Measurements from ENCODE around the gene MRPL2. TPM values are rescaled to one million over a fixed set of nuclear protein-coding genes. Genes with fewer than 3 reads are reported as not detected.

Gene MRPL2
- total and polyA plus RNA-seq, 8 donors, result 19.9 to 65.8 (median 28.7) TPM

DNA sequence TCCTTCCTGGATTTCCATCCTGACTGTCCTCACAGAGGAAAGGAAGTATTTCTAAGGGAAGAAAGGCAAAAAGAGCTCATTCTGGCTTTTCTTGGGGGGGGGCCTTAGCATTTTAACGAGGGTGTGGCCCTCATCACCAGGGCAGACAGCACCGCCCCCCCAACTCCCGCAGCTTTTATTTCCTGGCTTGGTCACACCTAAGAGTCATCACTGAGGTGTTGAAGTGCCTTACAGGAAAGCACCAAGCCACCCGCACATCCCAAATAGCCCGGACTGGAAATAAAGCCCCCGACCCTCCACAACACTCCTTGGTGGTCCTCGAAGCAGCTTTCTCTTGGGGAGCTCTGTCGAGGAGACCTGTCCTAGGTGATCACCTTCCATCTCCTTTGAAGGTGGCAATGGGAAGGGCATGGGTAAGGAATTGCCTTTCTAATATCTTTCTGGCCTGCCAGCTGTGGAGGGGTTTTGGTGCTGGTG lies 18.1 kb upstream of the MRPL2 start:
- Histone ChIP-seq H3K4me3 (peak overlapping the region; percentile 61 to 83 (median 68)), H3K36me3 (no peaks in the 10 kb centered on the region), H3K27ac (no peak overlapping the region), H3K4me1 (no peaks in the 10 kb centered on the region), H3K27me3 (no peaks in the 10 kb centered on the region), H3K9me3 (no peaks in the 10 kb centered on the region)
- DNase-seq (no peak), ATAC-seq (peak in 1 of 4 donors; percentile 19), FAIRE-seq (no peak)
- TF ChIP-seq, protein P1, sequence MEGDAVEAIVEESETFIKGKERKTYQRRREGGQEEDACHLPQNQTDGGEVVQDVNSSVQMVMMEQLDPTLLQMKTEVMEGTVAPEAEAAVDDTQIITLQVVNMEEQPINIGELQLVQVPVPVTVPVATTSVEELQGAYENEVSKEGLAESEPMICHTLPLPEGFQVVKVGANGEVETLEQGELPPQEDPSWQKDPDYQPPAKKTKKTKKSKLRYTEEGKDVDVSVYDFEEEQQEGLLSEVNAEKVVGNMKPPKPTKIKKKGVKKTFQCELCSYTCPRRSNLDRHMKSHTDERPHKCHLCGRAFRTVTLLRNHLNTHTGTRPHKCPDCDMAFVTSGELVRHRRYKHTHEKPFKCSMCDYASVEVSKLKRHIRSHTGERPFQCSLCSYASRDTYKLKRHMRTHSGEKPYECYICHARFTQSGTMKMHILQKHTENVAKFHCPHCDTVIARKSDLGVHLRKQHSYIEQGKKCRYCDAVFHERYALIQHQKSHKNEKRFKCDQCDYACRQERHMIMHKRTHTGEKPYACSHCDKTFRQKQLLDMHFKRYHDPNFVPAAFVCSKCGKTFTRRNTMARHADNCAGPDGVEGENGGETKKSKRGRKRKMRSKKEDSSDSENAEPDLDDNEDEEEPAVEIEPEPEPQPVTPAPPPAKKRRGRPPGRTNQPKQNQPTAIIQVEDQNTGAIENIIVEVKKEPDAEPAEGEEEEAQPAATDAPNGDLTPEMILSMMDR (IDR thresholded peaks at IDR 0.05), result no peak
- intact Hi-C loops (cut with DNase I), result loop anchor here in 1 of 3 donors (10.0 kb wide), 1 partner anchor 57 kb away; no protein-coding TSS in a partner anchor
- WGBS, 2 donors, result 37 to 39% methylated on average over 8 of the region's 8 CpGs

DNA sequence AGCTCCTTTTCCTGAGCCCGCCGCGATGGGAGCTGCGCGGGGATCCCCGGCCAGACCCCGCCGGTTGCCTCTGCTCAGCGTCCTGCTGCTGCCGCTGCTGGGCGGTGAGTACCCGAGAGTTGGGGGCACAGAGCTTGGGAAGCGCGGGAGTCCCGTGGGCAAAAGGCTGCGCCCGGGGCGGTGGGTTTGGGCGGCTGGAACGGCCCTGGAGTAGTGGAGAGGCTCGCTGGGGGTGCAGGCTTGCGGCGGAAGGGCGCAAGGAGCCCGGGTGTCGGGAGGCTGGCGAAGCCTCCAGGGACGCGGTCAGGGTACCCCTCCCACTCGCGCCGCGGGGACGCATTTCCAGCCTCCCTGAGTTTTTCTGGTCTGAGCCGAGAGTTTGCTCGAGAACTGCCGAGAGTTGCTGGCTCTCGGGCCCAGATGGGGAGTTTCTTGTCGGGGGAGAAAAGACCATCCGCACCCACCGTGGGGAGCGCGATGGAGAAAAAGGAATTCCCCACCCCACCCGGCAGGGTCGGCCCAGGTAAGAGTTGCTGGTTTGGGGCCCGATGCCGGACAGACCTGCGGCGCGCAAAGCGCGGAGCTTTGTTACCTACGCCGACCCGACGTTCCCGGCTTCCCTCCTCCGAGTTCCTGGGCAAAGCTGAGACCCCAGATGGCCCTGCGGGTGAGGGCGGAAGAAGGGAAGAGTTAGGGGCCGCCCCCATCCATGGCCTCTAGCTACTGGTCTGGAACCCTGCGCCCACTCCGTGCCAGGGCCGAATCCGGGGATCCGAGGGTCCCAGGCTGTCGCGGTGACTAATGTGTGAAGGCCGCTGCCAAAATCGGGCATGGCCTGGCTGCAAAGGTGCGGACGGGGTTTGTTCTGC lies 17.5 kb upstream of the MRPL2 start:
- Histone ChIP-seq H3K27me3 (no peaks in the 10 kb centered on the region), H3K36me3 (no peaks in the 10 kb centered on the region), H3K4me3 (peak overlapping the region; percentile 61 to 83 (median 68)), H3K27ac (peak overlapping the region; percentile 1 to 53 (median 35)), H3K9me3 (no peaks in the 10 kb centered on the region), H3K4me1 (no peaks in the 10 kb centered on the region)
- FAIRE-seq, result no peak
- TF ChIP-seq, protein P1 (IDR thresholded peaks at IDR 0.05), result no peak
- ATAC-seq, result peak; percentile 53 to 62 (median 55)
- intact Hi-C loops (cut with DNase I), result loop anchor here in 1 of 3 donors (10.0 kb wide), 1 partner anchor 58 kb away; no protein-coding TSS in a partner anchor
- 1% methylated on average over 62 to 72 of the region's 72 CpGs for WGBS, 2 donors
- peak in 5 of 6 donors; percentile 21 to 71 (median 49) for DNase-seq

DNA sequence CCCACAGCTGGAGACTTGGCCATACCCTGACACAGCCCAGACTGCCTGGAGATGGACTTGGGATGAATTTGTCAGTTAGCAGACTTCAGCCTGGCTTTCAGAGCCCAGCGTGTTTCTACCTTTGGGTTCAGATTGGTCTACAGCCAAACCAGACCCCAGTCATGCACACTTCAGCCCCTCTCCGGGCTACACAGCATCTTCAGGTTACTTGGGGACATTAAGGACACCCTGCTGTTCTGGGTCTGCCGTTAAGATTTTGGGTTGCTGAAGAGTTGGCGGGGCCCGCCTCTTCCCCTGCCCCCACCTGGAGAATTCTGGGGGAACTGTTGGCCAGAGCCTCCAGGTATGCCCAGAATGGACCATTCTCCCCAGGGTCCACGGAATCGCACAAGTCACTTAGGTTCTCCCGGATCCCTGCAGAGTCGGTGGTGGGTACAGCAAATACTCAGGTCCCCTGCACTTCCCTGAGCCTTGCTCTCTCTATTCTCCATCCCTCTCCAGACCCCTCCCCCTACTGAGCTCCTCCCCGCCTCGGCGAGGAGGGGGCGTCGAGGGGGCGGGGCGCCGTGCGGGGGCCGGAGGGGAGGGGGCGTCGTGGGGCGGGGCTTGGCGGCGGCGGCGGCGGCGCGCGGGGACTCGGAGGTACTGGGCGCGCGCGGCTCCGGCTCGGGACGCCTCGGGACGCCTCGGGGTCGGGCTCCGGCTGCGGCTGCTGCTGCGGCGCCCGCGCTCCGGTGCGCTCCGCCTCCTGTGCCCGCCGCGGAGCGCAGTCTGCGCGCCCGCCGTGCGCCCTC lies 16.6 kb upstream of the MRPL2 start, which contains the start of gene PTK7:
TSS of gene PTK7 (plus strand) at position 645 of the 794 bp plus-strand sequence. CDS start 175 bp downstream, outside the sequence.
- H3K36me3 ChIP-seq, result no peaks in the 10 kb centered on the region
- peak within 1 kb of the TSS; percentile 1 to 53 (median 35) for H3K27ac ChIP-seq
- WGBS, 2 donors, result 5 to 7% methylated on average over 38 to 60 of the region's 60 CpGs
- H3K9me3 ChIP-seq, result no peaks in the 10 kb centered on the region
- no peak for FAIRE-seq
- peak; percentile 71 to 85 (median 80) for ATAC-seq
- peak; percentile 35 to 84 (median 74) for DNase-seq
- no peaks in the 10 kb centered on the region for H3K27me3 ChIP-seq
- intact Hi-C loops (cut with DNase I), result loop anchor here in 1 of 3 donors (10.0 kb wide), 1 partner anchor 59 kb away; no protein-coding TSS in a partner anchor
- no peaks in the 10 kb centered on the region for H3K4me1 ChIP-seq
- peak within 1 kb of the TSS; percentile 61 to 83 (median 68) for H3K4me3 ChIP-seq
- TF ChIP-seq, protein P1 (IDR thresholded peaks at IDR 0.05), result no peak

DNA sequence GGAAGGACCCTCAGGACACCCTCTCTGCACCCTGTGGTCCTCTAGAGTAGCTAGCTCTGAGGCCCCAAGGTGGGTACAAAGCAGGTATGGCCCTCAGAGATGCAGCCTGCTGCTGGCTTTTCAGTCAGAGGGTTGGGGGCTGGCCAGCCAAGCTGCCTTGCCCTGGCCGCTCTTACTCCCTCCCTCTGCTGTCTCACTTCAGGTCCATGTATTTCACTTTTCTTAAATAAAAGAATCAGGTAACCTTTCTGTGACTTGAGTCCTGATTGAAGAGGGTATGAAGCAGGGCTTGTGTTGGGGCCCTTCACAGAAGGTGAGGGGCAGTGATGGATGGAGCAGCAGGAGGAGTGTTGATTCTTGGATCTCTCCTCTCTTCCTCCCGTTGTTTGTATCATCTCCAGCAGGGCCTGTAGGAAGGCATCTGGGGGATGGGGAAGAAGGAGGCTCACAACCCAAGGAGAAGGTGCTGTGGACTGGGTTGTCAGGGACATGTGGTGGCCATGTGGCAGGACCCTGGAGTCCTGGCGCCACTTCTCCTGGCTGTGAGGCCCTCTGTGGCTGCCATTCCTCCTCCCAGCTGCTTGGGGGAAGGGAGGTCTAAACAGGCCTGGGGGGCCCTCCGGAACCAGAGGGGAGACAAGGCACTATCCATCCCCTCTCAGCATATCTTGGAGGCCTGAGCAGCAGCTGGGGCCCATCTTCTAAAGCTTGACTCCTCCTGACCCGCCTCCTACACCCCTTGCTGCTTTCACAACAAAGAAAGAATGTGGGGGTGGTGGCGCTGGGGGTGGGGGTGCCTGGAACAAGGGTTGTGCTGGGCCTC lies 15.8 kb upstream of the MRPL2 start:
- TF ChIP-seq, protein P1 (IDR thresholded peaks at IDR 0.05), result no peak
- H3K9me3 ChIP-seq, result no peaks in the 10 kb centered on the region
- H3K27ac ChIP-seq, result no peak overlapping the region
- H3K27me3 ChIP-seq, result no peaks in the 10 kb centered on the region
- WGBS, 2 donors, result 79% methylated on average over 6 of the region's 6 CpGs
- H3K4me3 ChIP-seq, result no peak overlapping the region
- no peaks in the 10 kb centered on the region for H3K36me3 ChIP-seq
- H3K4me1 ChIP-seq, result no peaks in the 10 kb centered on the region
- DNase-seq (no peak), ATAC-seq (peak in 1 of 4 donors; percentile 6), FAIRE-seq (no peak)
- intact Hi-C loops (cut with DNase I), result loop anchor here in 1 of 3 donors (10.0 kb wide), 1 partner anchor 60 kb away; no protein-coding TSS in a partner anchor

Data from pancreas (tissue), 10 donors.